Activated B cell treated with CpG ODN at 0.5 μM for 24 hours (primary cell): ENCODE data around the gene LIMA1. TPM values are rescaled to one million over a fixed set of nuclear protein-coding genes. Genes with fewer than 3 reads are reported as not detected.
"Not testable (repeated sequence)": the region's sequence is repeated elsewhere in the genome, so short reads cannot be mapped to it uniquely, and the experiment has no call there.

ENCODE experiments used
- ATAC-seq: fragments of 200-7000 bp; cut with Tn5 transposase; one replicate; pipeline ENCODE4 v1.10.0; 2021; ENCODE audit warnings: low read depth, mild to moderate bottlenecking, moderate library complexity
- CTCF ChIA-PET: fragments of 350-600 bp; sonication (Branson Sonifier 250); formaldehyde crosslinking; loops from one replicate; lab custom pipeline; 2021; ENCODE audit warnings: antibody characterized with exemption; lab: Charles Lee
- POLR2A ChIA-PET: fragments of 350-600 bp; sonication (Branson Sonifier 250); formaldehyde crosslinking; loops from one replicate; lab custom pipeline; 2021; ENCODE audit warnings: antibody characterized with exemption; lab: Charles Lee
- DNase-seq: peaks from one replicate; pipeline ENCODE4 v3.0.0; 2022
- H3K27ac Mint-ChIP-seq: one replicate; pipeline ENCODE4 v1.8.0; 2020; ENCODE audit warnings: mixed read lengths
- H3K27me3 Mint-ChIP-seq: one replicate; pipeline ENCODE4 v1.8.0; 2021; ENCODE audit warnings: mixed read lengths
- H3K36me3 Mint-ChIP-seq: one replicate; pipeline ENCODE4 v1.8.0; 2021; ENCODE audit warnings: low read depth, mixed read lengths
- H3K4me1 Mint-ChIP-seq: one replicate; pipeline ENCODE4 v1.8.0; 2021; ENCODE audit warnings: mixed read lengths
- H3K4me3 Mint-ChIP-seq: one replicate; pipeline ENCODE4 v1.8.0; 2020; ENCODE audit warnings: mild to moderate bottlenecking, mixed read lengths
- H3K9me3 Mint-ChIP-seq: one replicate; pipeline ENCODE4 v1.8.0; 2020; ENCODE audit warnings: mixed read lengths
- CTCF ChIP-seq: fragments of 200-600 bp; IDR thresholded peaks from one replicate; pipeline ENCODE4 v1.8.0; 2022; ENCODE audit warnings: antibody characterized with exemption, mild to moderate bottlenecking
- intact Hi-C: fragments of 100-400 bp; cut with micrococcal nuclease; formaldehyde crosslinking; loops from one replicate; pipeline ENCODE4 v1.15.1; 2024
- total RNA-seq: library from RNA; stranded (reverse); gene quantifications from 2 replicates; pipeline ENCODE4 v1.2.3, GENCODE V29; 2022

Gene LIMA1
- total RNA-seq, 1 donor from 2014 or later: 5.7 TPM

- no peak overlapping the region for H3K4me3 Mint-ChIP-seq
- ATAC-seq: no peak
These were observed 30.1 kb upstream of the LIMA1 start for GRCh38 chr12:50313256-50313931.

GRCh38 chr12:50311858-50312609, 28.7 kb upstream of the LIMA1 start:
- ATAC-seq, H3K36me3 Mint-ChIP-seq, DNase-seq, H3K4me3 Mint-ChIP-seq, H3K27ac Mint-ChIP-seq, H3K27me3 Mint-ChIP-seq, POLR2A ChIA-PET, H3K9me3 Mint-ChIP-seq, H3K4me1 Mint-ChIP-seq: not testable (repeated sequence)
- CTCF ChIA-PET: interaction anchor here (1.1 kb wide), 1 partner anchor 225 kb away, joined by 3 read pairs; no protein-coding TSS in a partner anchor
- intact Hi-C loops: loop anchor here (5.0 kb wide), 1 partner anchor 135 kb away; no protein-coding TSS in a partner anchor

More at GRCh38 chr12:50313256-50313931, 30.1 kb upstream of the LIMA1 start:
- POLR2A ChIA-PET: interaction anchor here (0.7 to 1.3 kb wide), 2 partner anchors 11 to 30 kb away, joined by 3 to 6 read pairs; partner anchors contain the start of gene LIMA1
- intact Hi-C loops: loop anchor here (5.0 kb wide), 1 partner anchor 136 kb away; no protein-coding TSS in a partner anchor
- H3K36me3 Mint-ChIP-seq: no peaks in the 10 kb centered on the region
- H3K9me3 Mint-ChIP-seq: no peaks in the 10 kb centered on the region
- no peaks in the 10 kb centered on the region for H3K27me3 Mint-ChIP-seq
- CTCF ChIA-PET: interaction anchor here (1.1 kb wide), 1 partner anchor 226 kb away, joined by 3 read pairs; no protein-coding TSS in a partner anchor
- no peaks in the 10 kb centered on the region for H3K4me1 Mint-ChIP-seq
- no peak overlapping the region for H3K27ac Mint-ChIP-seq
- no peak for TF ChIP-seq CTCF
- no peak for DNase-seq

- Mint-ChIP-seq H3K27me3 (no peaks in the 10 kb centered on the region), H3K4me3 (no peak overlapping the region), H3K9me3 (no peaks in the 10 kb centered on the region), H3K36me3 (no peaks in the 10 kb centered on the region), H3K4me1 (no peaks in the 10 kb centered on the region), H3K27ac (no peak overlapping the region)
- TF ChIP-seq CTCF: no peak
- ChIA-PET CTCF (no interaction called here), POLR2A (interaction anchor here (0.6 kb wide), 1 partner anchor 17 kb away, joined by 7 read pairs; no protein-coding TSS in a partner anchor)
- DNase-seq (no peak), ATAC-seq (no peak)
- intact Hi-C loops: loop anchor here (5.0 kb wide), 1 partner anchor 133 kb away; no protein-coding TSS in a partner anchor
These were observed 26.6 kb upstream of the LIMA1 start for GRCh38 chr12:50309950-50310349.

- Mint-ChIP-seq H3K27ac (no peak overlapping the region), H3K4me3 (no peak overlapping the region), H3K27me3 (no peaks in the 10 kb centered on the region), H3K4me1 (no peaks in the 10 kb centered on the region), H3K36me3 (no peaks in the 10 kb centered on the region), H3K9me3 (no peaks in the 10 kb centered on the region)
- intact Hi-C loops: no loop called here
- DNase-seq: no peak
- ChIA-PET CTCF (interaction anchor here (0.7 kb wide), 1 partner anchor 25 kb away, joined by 3 read pairs; no protein-coding TSS in a partner anchor), POLR2A (no interaction called here)
- ATAC-seq: no peak
- no peak for TF ChIP-seq CTCF
These were observed 19.4 kb upstream of the LIMA1 start for GRCh38 chr12:50302686-50303085.

- POLR2A ChIA-PET: no interaction called here
- Mint-ChIP-seq H3K4me1 (no peaks in the 10 kb centered on the region), H3K9me3 (no peaks in the 10 kb centered on the region), H3K36me3 (no peaks in the 10 kb centered on the region), H3K27me3 (no peaks in the 10 kb centered on the region), H3K4me3 (no peak overlapping the region), H3K27ac (no peak overlapping the region)
- TF ChIP-seq CTCF: no peak
- CTCF ChIA-PET: no interaction called here
- DNase-seq: no peak
- intact Hi-C loops: no loop called here
- ATAC-seq: no peak
These were observed 14.7 kb upstream of the LIMA1 start for GRCh38 chr12:50297996-50298395.
